ENCODE results near the gene ZSCAN9. TPM values are rescaled to one million over a fixed set of nuclear protein-coding genes. Genes with fewer than 3 reads are reported as not detected.

ZSCAN9 gene
- total and polyA plus RNA-seq, 9 of the 15 experiments (the other 6 are each of a cell fraction or from before 2014, with no cell fraction given): 18.8 to 48.9 (median 28.7) TPM

- TF ChIP-seq RERE (CRISPR knock-in tag; IDR thresholded peaks at IDR 0.05; ENCODE audit: borderline replicate concordance) (no peak), ZBTB9 (CRISPR knock-in tag; IDR thresholded peaks at IDR 0.05) (peak; percentile 27), GTF2E2 (tag; IDR thresholded peaks at IDR 0.05) (peak; percentile 98), BCLAF1 (IDR thresholded peaks at IDR 0.05; ENCODE audit: borderline replicate concordance in 1 of 2, control insufficient read depth in 1 of 2, low read depth in 2 of 2, low read length in 1 of 2) (peak in 1 of 2 experiments; percentile 96; a peak in 2 of 4 replicates), U2AF1 (optimal IDR thresholded peaks at IDR 0.05; ENCODE audit: low read depth, low read length) (no peak), GMEB1 (CRISPR knock-in tag; IDR thresholded peaks at IDR 0.05) (peak; percentile 24; the same call in 1 of the 2 replicates), NFE2L1 (tag; IDR thresholded peaks at IDR 0.05; ENCODE audit: borderline replicate concordance, low read depth) (no peak), STAG1 (CRISPR knock-in tag; IDR thresholded peaks at IDR 0.05; ENCODE audit: borderline replicate concordance) (no peak), ZBTB34 (CRISPR knock-in tag; IDR thresholded peaks at IDR 0.05) (no peak), HES1 (IDR thresholded peaks at IDR 0.05; ENCODE audit: low read depth) (no peak), ZBTB17 (CRISPR knock-in tag; IDR thresholded peaks at IDR 0.05) (peak; percentile 30; the same call in 1 of the 2 replicates)
These were observed at the start of gene ZSCAN9 (continued) for GRCh38 chr6:28225056-28225834.

Measured in K562 (cell line).